ENCODE data around the gene KCNQ1OT1.

KCNQ1OT1 gene

GRCh38 chr11:2563213-2564007 lies 136.4 kb downstream of the KCNQ1OT1 start:
- no peak overlapping the region for H3K4me3 ChIP-seq (ENCODE audit: low read depth, low read length)
- no peak for TF ChIP-seq CTCF (IDR thresholded peaks at IDR 0.05; ENCODE audit: control insufficient read depth, extremely low read depth, insufficient read depth)
- no peak for DNase-seq (ENCODE audit: low read depth)

GRCh38 chr11:2562890-2563212 lies 136.9 kb downstream of the KCNQ1OT1 start:
- DNase-seq (ENCODE audit: low read depth), result no peak
- no peak overlapping the region for H3K4me3 ChIP-seq (ENCODE audit: low read depth, low read length)
- TF ChIP-seq CTCF (IDR thresholded peaks at IDR 0.05; ENCODE audit: control insufficient read depth, extremely low read depth, insufficient read depth), result no peak

GRCh38 chr11:2561696-2562581 lies 137.9 kb downstream of the KCNQ1OT1 start:
- no peak for DNase-seq (ENCODE audit: low read depth)

GRCh38 chr11:2559527-2560311 lies 140.1 kb downstream of the KCNQ1OT1 start:
- no peak for DNase-seq (ENCODE audit: low read depth)
- H3K4me3 ChIP-seq (ENCODE audit: low read depth, low read length), result no peak overlapping the region
- TF ChIP-seq CTCF (IDR thresholded peaks at IDR 0.05; ENCODE audit: control insufficient read depth, extremely low read depth, insufficient read depth), result no peak

More at GRCh38 chr11:2561696-2562581, 137.9 kb downstream of the KCNQ1OT1 start:
- TF ChIP-seq CTCF (IDR thresholded peaks at IDR 0.05; ENCODE audit: control insufficient read depth, extremely low read depth, insufficient read depth), result no peak
- H3K4me3 ChIP-seq (ENCODE audit: low read depth, low read length), result no peak overlapping the region

- no peak for TF ChIP-seq CTCF (IDR thresholded peaks at IDR 0.05; ENCODE audit: control insufficient read depth, extremely low read depth, insufficient read depth)
- H3K4me3 ChIP-seq (ENCODE audit: low read depth, low read length), result no peak overlapping the region
- DNase-seq (ENCODE audit: low read depth), result no peak
These were observed 140.8 kb downstream of the KCNQ1OT1 start for GRCh38 chr11:2558861-2559526.

- no peak overlapping the region for H3K4me3 ChIP-seq (ENCODE audit: low read depth, low read length)
These were observed 141.4 kb downstream of the KCNQ1OT1 start for GRCh38 chr11:2558397-2558796.

More at GRCh38 chr11:2558397-2558796, 141.4 kb downstream of the KCNQ1OT1 start:
- DNase-seq (ENCODE audit: low read depth), result no peak
- no peak for TF ChIP-seq CTCF (IDR thresholded peaks at IDR 0.05; ENCODE audit: control insufficient read depth, extremely low read depth, insufficient read depth)

All from LNCaP clone FGC (cell line).